K562 (cell line): ENCODE data around the gene SLC10A2. TPM values are rescaled to one million over a fixed set of nuclear protein-coding genes. Genes with fewer than 3 reads are reported as not detected.

Experiments used
- ATAC-seq: fragments of 200-7000 bp; cut with Tn5 transposase; 3 replicates; pipeline ENCODE4 v1.9.1; 2020; ENCODE audit warnings: moderate library complexity
- BruUV-seq: library from RNA; stranded (reverse); fragments of 400-500 nt; replicated peaks from 2 replicates; lab custom pipeline; 2021; lab: Mats Ljungman, UMichigan
- CTCF ChIA-PET: fragments of 300-600 bp; formaldehyde crosslinking; extraction: SDS; loops from one replicate; lab custom pipeline; 2021; ENCODE audit warnings: low intra/inter-chr PET ratio; lab: Yijun Ruan, JAX
- POLR2A ChIA-PET: fragments of 300-600, 350-650 bp; sonication (Branson Sonifier 250); formaldehyde crosslinking; extraction: SDS; loops from one replicate; lab custom pipeline; 2021; ENCODE audit warnings: antibody characterized with exemption, inconsistent platforms; lab: Yijun Ruan, JAX
- DNase-seq, 4 experiments: peaks; one replicate each; pipeline versions ENCODE4 v3.0.0 to v3.0.0-alpha.2; 2011 to 2018; ENCODE audit warnings: low spot score in 3 of 4, mixed read lengths in 3 of 4; ENCODE audit errors: extremely low read depth in 1 of 4
- FAIRE-seq: peaks from 2 replicates; lab custom pipeline; 2011; peaks lifted over from hg19 to GRCh38; lab: Jason Lieb, UNC
- H2AFZ ChIP-seq: 2 replicates; pipeline ENCODE4 v1.6.0; 2011; ENCODE audit warnings: low read depth, low read length, control low read depth, inconsistent platforms
- H3K27ac ChIP-seq: fragments of 200-600 bp; 3 replicates; pipeline ENCODE4 v1.8.0; 2011; ENCODE audit warnings: low read depth, mild to moderate bottlenecking, control low read depth, inconsistent platforms, low read length, moderate library complexity, mixed read lengths; ENCODE audit errors: extremely low read depth
- H3K27me3 ChIP-seq, 2 experiments: fragments of 300-600 bp in 1 of 2; 2 replicates in 1 of 2; 3 replicates in 1 of 2; pipeline versions ENCODE4 v1.6.0 to v1.8.0; 2011; ENCODE audit warnings: inconsistent platforms in 2 of 2, low read length in 2 of 2, mild to moderate bottlenecking in 1 of 2, mixed read lengths in 1 of 2, moderate library complexity in 1 of 2; ENCODE audit not compliant: control insufficient read depth in 2 of 2, insufficient read depth in 2 of 2
- H3K36me3 ChIP-seq: fragments of 300-600 bp; 3 replicates; pipeline ENCODE4 v1.8.0; 2011; ENCODE audit warnings: mild to moderate bottlenecking, low read length, inconsistent platforms; ENCODE audit not compliant: control insufficient read depth, insufficient read depth
- H3K4me1 ChIP-seq, 2 experiments: fragments of 200-600 bp in 1 of 2; replicated peaks in 1 of 2; 2 replicates in 1 of 2; 3 replicates in 1 of 2; pipeline versions ENCODE4 v1.5.1 to v1.8.0; 2011; ENCODE audit warnings: inconsistent platforms in 2 of 2, low read length in 2 of 2, mild to moderate bottlenecking in 1 of 2, mixed read lengths in 1 of 2, moderate library complexity in 1 of 2; ENCODE audit not compliant: control insufficient read depth in 2 of 2, insufficient read depth in 2 of 2
- H3K4me2 ChIP-seq: 2 replicates; pipeline ENCODE4 v1.6.1; 2011; ENCODE audit warnings: low read length, control low read depth, inconsistent platforms, mixed read lengths; ENCODE audit not compliant: insufficient read depth
- H3K4me3 ChIP-seq: fragments of 200-600 bp; sonication (generic), shearing (Covaris generic); 2 replicates; pipeline ENCODE4 v1.5.1; 2016; ENCODE audit warnings: control low read depth, inconsistent platforms
- H3K79me2 ChIP-seq: fragments of 200-600 bp; 3 replicates; pipeline ENCODE4 v1.8.0; 2011; ENCODE audit warnings: low read length, inconsistent platforms; ENCODE audit not compliant: control insufficient read depth, insufficient read depth
- H3K9ac ChIP-seq, 2 experiments: 2 replicates each; pipeline versions ENCODE4 v1.6.0 to v1.6.1; 2011; ENCODE audit warnings: low read depth in 2 of 2, low read length in 2 of 2, control low read depth in 1 of 2, inconsistent platforms in 1 of 2, mild to moderate bottlenecking in 1 of 2, mixed read lengths in 1 of 2; ENCODE audit not compliant: insufficient read depth in 1 of 2
- H3K9me1 ChIP-seq: one replicate; pipeline ENCODE4 v1.6.0; 2011; ENCODE audit warnings: inconsistent platforms, mild to moderate bottlenecking, low read length, moderate library complexity; ENCODE audit not compliant: control insufficient read depth, insufficient read depth
- H3K9me3 ChIP-seq: replicated peaks from 2 replicates; pipeline ENCODE4 v1.5.1; 2011; ENCODE audit warnings: low read depth, low read length, inconsistent platforms; ENCODE audit not compliant: control insufficient read depth, insufficient read depth
- H4K20me1 ChIP-seq: replicated peaks from 2 replicates; pipeline ENCODE4 v1.6.1; 2011; ENCODE audit warnings: low read length, inconsistent platforms, mixed read lengths; ENCODE audit not compliant: control insufficient read depth, insufficient read depth
- ARID1B ChIP-seq: fragments of 450-650 bp; IDR thresholded peaks from 2 replicates; pipeline ENCODE4 v1.6.1; 2016; ENCODE audit warnings: antibody characterized with exemption, mild to moderate bottlenecking, inconsistent platforms
- FOXJ3 ChIP-seq: sonication (generic); formaldehyde crosslinking; IDR thresholded peaks from 2 replicates; pipeline ENCODE4 v1.4.0; 2020; ENCODE audit warnings: mild to moderate bottlenecking, missing genetic modification reagents
- NEUROD1 ChIP-seq: fragments of 150-350 bp; IDR thresholded peaks from 2 replicates; pipeline ENCODE4 v1.6.1; 2014; ENCODE audit warnings: borderline replicate concordance, low read length, low read depth; ENCODE audit not compliant: partially characterized antibody
- NFATC3 ChIP-seq: fragments of 450-650 bp; IDR thresholded peaks from 2 replicates; pipeline ENCODE4 v1.6.1; 2017; ENCODE audit warnings: mild to moderate bottlenecking
- PCBP2 ChIP-seq: fragments of 200-400 bp; formaldehyde crosslinking; IDR thresholded peaks from 2 replicates; pipeline ENCODE4 v1.6.1; 2018; ENCODE audit warnings: low read length, low read depth, mild to moderate bottlenecking, moderate library complexity; ENCODE audit not compliant: poor library complexity, severe bottlenecking
- SMARCA5 ChIP-seq: fragments of 450-650 bp; IDR thresholded peaks from 2 replicates; pipeline ENCODE4 v1.6.1; 2016
- STAG1 ChIP-seq: sonication (generic); formaldehyde crosslinking; IDR thresholded peaks from 2 replicates; pipeline ENCODE4 v1.5.0; 2020; ENCODE audit warnings: missing genetic modification reagents, borderline replicate concordance
- ZNF444 ChIP-seq: fragments of 250-450 bp; sonication (Bioruptor Pico); IDR thresholded peaks from 2 replicates; pipeline ENCODE4 v1.4.0; 2020; ENCODE audit warnings: mild to moderate bottlenecking, moderate library complexity
- ZNF76 ChIP-seq: fragments of 250-450 bp; sonication (Bioruptor Pico); IDR thresholded peaks from 2 replicates; pipeline ENCODE4 v1.4.0; 2020; ENCODE audit warnings: mild to moderate bottlenecking, moderate library complexity, borderline replicate concordance
- WGBS: fragments of 100-300 bp; shearing (Covaris generic); methylation state at CpG from one replicate; pipeline ENCODE4 v1.1.6; 2016; ENCODE audit warnings: low coverage, mixed read lengths; ENCODE audit not compliant: insufficient coverage; ENCODE audit errors: missing lambda C conversion rate; 5-methylcytosine and 5-hydroxymethylcytosine counted together
- in situ Hi-C: fragments of 300-500 bp; cut with MboI; formaldehyde crosslinking; loops from 4 replicates; pipeline ENCODE4 v1.15.0; 2018; ENCODE audit warnings: inconsistent platforms, mixed read lengths
- intact Hi-C: fragments of 100-400 bp; cut with micrococcal nuclease; formaldehyde crosslinking; loops from 2 replicates; pipeline ENCODE4 v1.14.2; 2022
- polyA plus RNA-seq, 8 experiments: library from polyadenylated mRNA; depleted of rRNA in 4 of 8; stranded (reverse) in 5 of 8; unstranded in 3 of 8; fragments of >200 nt; fragmentation: Nextera tagmentation in 2 of 8; fragmentation: Illumina TruSeq in 1 of 8; extraction: Ambion mirVana in 2 of 8; extraction: Trizol in 1 of 8; gene quantifications; 2 replicates each; pipeline versions ENCODE4 v1.2.1 to v1.2.3, GENCODE V29; 2011 to 2014; ENCODE audit warnings: inconsistent platforms in 1 of 8, missing spikeins in 1 of 8
- total RNA-seq, 7 experiments: library from RNA; depleted of rRNA in 6 of 7; stranded (reverse); fragments of >200 nt in 6 of 7; fragmentation: Illumina TruSeq in 2 of 7; extraction: Trizol in 2 of 7; gene quantifications; 2 replicates each; pipeline versions ENCODE4 v1.2.1 to v1.2.3, GENCODE V29; 2011 to 2021; ENCODE audit warnings: low replicate concordance in 1 of 7
- TF ChIP-seq, protein P1 (sequence below): fragments of 450-650 bp; formaldehyde crosslinking; IDR thresholded peaks from 2 replicates; pipeline ENCODE4 v1.4.0; 2020; ENCODE audit warnings: mild to moderate bottlenecking, moderate library complexity
- TF ChIP-seq, protein P2 (sequence below): sonication (generic); formaldehyde crosslinking; IDR thresholded peaks from 2 replicates; pipeline ENCODE4 v1.8.1; 2023; ENCODE audit warnings: missing genetic modification reagents, mild to moderate bottlenecking, borderline replicate concordance
- TF ChIP-seq, protein P3 (sequence below): fragments of 450-650 bp; conservative IDR thresholded peaks from 2 replicates; pipeline ENCODE4 v1.6.1; 2016; ENCODE audit warnings: missing genetic modification characterization, low read depth, mild to moderate bottlenecking, control low read depth, missing compliant biosample characterization
- TF ChIP-seq, protein P4 (sequence below), 2 experiments: fragments of 450-650 bp in 1 of 2; sonication (generic) in 1 of 2; formaldehyde crosslinking in 1 of 2; IDR thresholded peaks in 1 of 2; conservative IDR thresholded peaks in 1 of 2; 2 replicates each; pipeline versions ENCODE4 v1.6.1 to v1.8.1; 2016 to 2023; ENCODE audit warnings: mild to moderate bottlenecking in 2 of 2, moderate library complexity in 2 of 2, inconsistent platforms in 1 of 2, missing genetic modification reagents in 1 of 2

The SLC10A2 gene
- total and polyA plus RNA-seq, 9 of the 15 experiments (the other 6 are each of a cell fraction or from before 2014, with no cell fraction given), result not detected

DNA sequence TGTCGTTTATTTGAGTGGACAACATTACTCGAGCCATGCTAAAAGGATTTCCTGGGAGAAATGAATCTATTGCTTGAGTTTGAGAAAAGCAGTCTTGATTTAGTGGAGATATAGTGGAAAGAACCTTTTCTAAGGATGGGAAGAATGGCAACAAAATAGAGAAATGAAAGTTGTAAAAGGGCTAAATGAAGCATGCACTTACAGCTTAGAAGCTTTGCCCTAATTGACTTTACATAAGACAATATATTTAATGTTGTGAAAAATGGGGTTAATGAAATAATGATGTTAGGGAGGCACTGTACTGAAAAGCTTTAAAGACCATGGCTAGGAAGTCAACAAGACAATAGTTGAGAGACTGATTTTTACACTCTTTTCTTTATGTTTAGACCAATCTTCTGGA lies 35.4 kb downstream of the SLC10A2 start:
- no peak overlapping the region for H3K4me3 ChIP-seq
- in situ Hi-C loops (no loop called here), intact Hi-C loops (no loop called here)
- WGBS, result 0% methylated on average over 2 of the region's 2 CpGs
- H4K20me1 ChIP-seq, result no peaks in the 10 kb centered on the region
- no peak for FAIRE-seq
- POLR2A ChIA-PET, result no interaction called here
- CTCF ChIA-PET, result no interaction called here
- H3K9me1 ChIP-seq, result no peaks in the 10 kb centered on the region
- H3K79me2 ChIP-seq, result no peaks in the 10 kb centered on the region
- TF ChIP-seq, protein P1, sequence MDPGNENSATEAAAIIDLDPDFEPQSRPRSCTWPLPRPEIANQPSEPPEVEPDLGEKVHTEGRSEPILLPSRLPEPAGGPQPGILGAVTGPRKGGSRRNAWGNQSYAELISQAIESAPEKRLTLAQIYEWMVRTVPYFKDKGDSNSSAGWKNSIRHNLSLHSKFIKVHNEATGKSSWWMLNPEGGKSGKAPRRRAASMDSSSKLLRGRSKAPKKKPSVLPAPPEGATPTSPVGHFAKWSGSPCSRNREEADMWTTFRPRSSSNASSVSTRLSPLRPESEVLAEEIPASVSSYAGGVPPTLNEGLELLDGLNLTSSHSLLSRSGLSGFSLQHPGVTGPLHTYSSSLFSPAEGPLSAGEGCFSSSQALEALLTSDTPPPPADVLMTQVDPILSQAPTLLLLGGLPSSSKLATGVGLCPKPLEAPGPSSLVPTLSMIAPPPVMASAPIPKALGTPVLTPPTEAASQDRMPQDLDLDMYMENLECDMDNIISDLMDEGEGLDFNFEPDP (CRISPR knock-in tag), result no peak
- TF ChIP-seq ARID1B (no peak), FOXJ3 (CRISPR knock-in tag) (no peak), STAG1 (CRISPR knock-in tag) (no peak), NEUROD1 (no peak), PCBP2 (no peak), NFATC3 (no peak), ZNF444 (CRISPR knock-in tag) (no peak), ZNF76 (no peak), SMARCA5 (no peak)
- TF ChIP-seq, protein P2, sequence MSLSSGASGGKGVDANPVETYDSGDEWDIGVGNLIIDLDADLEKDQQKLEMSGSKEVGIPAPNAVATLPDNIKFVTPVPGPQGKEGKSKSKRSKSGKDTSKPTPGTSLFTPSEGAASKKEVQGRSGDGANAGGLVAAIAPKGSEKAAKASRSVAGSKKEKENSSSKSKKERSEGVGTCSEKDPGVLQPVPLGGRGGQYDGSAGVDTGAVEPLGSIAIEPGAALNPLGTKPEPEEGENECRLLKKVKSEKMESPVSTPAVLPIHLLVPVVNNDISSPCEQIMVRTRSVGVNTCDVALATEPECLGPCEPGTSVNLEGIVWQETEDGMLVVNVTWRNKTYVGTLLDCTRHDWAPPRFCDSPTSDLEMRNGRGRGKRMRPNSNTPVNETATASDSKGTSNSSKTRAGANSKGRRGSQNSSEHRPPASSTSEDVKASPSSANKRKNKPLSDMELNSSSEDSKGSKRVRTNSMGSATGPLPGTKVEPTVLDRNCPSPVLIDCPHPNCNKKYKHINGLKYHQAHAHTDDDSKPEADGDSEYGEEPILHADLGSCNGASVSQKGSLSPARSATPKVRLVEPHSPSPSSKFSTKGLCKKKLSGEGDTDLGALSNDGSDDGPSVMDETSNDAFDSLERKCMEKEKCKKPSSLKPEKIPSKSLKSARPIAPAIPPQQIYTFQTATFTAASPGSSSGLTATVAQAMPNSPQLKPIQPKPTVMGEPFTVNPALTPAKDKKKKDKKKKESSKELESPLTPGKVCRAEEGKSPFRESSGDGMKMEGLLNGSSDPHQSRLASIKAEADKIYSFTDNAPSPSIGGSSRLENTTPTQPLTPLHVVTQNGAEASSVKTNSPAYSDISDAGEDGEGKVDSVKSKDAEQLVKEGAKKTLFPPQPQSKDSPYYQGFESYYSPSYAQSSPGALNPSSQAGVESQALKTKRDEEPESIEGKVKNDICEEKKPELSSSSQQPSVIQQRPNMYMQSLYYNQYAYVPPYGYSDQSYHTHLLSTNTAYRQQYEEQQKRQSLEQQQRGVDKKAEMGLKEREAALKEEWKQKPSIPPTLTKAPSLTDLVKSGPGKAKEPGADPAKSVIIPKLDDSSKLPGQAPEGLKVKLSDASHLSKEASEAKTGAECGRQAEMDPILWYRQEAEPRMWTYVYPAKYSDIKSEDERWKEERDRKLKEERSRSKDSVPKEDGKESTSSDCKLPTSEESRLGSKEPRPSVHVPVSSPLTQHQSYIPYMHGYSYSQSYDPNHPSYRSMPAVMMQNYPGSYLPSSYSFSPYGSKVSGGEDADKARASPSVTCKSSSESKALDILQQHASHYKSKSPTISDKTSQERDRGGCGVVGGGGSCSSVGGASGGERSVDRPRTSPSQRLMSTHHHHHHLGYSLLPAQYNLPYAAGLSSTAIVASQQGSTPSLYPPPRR (CRISPR knock-in tag), result no peak
- TF ChIP-seq, protein P3, sequence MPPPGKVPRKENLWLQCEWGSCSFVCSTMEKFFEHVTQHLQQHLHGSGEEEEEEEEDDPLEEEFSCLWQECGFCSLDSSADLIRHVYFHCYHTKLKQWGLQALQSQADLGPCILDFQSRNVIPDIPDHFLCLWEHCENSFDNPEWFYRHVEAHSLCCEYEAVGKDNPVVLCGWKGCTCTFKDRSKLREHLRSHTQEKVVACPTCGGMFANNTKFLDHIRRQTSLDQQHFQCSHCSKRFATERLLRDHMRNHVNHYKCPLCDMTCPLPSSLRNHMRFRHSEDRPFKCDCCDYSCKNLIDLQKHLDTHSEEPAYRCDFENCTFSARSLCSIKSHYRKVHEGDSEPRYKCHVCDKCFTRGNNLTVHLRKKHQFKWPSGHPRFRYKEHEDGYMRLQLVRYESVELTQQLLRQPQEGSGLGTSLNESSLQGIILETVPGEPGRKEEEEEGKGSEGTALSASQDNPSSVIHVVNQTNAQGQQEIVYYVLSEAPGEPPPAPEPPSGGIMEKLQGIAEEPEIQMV (tag), result no peak
- TF ChIP-seq, protein P4, sequence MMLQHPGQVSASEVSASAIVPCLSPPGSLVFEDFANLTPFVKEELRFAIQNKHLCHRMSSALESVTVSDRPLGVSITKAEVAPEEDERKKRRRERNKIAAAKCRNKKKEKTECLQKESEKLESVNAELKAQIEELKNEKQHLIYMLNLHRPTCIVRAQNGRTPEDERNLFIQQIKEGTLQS (IDR thresholded peaks at IDR 0.05), result no peak
- TF ChIP-seq, protein P4 (CRISPR knock-in tag; conservative IDR thresholded peaks at IDR 0.05), result no peak
- TF ChIP-seq, all 486 proteins: peak for 0
- Histone ChIP-seq H2AFZ (no peak overlapping the region), H3K9ac (no peak overlapping the region), H3K27ac (no peak overlapping the region), H3K27me3 (no peaks in the 10 kb centered on the region), H3K36me3 (no peaks in the 10 kb centered on the region), H3K4me2 (no peak overlapping the region), H3K9me3 (no peaks in the 10 kb centered on the region), H3K4me1 (no peaks in the 10 kb centered on the region)
- no peak for DNase-seq
- ATAC-seq, result no peak
- BruUV-seq, result no TSS peak
